Fibroblast of the aortic adventitia (primary cell): Measurements from ENCODE around the gene TPRX1. TPM values are rescaled to one million over a fixed set of nuclear protein-coding genes. Genes with fewer than 3 reads are reported as not detected.
"Not testable (repeated sequence)": the region's sequence is repeated elsewhere in the genome, so short reads cannot be mapped to it uniquely, and the experiment has no call there.

Experiments
- DNase-seq: peaks from one replicate; pipeline ENCODE4 v3.0.0-alpha.2; 2010; ENCODE audit warnings: low read depth
- H3K4me3 ChIP-seq: 2 replicates; pipeline ENCODE4 v1.5.1; 2011; ENCODE audit warnings: low read depth, mild to moderate bottlenecking, control low read depth, low read length, moderate library complexity
- CTCF ChIP-seq: IDR thresholded peaks from 2 replicates; pipeline ENCODE4 v1.5.1; 2011; ENCODE audit warnings: mild to moderate bottlenecking, low read length, control low read depth, inconsistent platforms; ENCODE audit not compliant: insufficient read depth
- total RNA-seq: library from RNA; depleted of rRNA; stranded (reverse); fragments of >200 nt; gene quantifications from 2 replicates; pipeline ENCODE4 v1.2.3, GENCODE V29; 2012; ENCODE audit warnings: low replicate concordance

TPRX1 gene
- total RNA-seq: not detected in 2 replicates

GRCh38 chr19:47804451-47804850, at the start of gene TPRX1:
TPRX1 (minus strand) TSS chr19:47804551; CDS start chr19:47804539, 12 bp downstream.
- not testable (repeated sequence) for DNase-seq, H3K4me3 ChIP-seq

- no peak for DNase-seq
- no peak for TF ChIP-seq CTCF
Observed at GRCh38 chr19:47853003-47853402, 48.7 kb upstream of the TPRX1 start.

GRCh38 chr19:47848823-47849473, 44.6 kb upstream of the TPRX1 start:
- TF ChIP-seq CTCF: peak; percentile 19
- H3K4me3 ChIP-seq: no peak overlapping the region
- no peak for DNase-seq

More at GRCh38 chr19:47853003-47853402, 48.7 kb upstream of the TPRX1 start:
- H3K4me3 ChIP-seq: no peak overlapping the region

GRCh38 chr19:47848425-47848822, 44.1 kb upstream of the TPRX1 start:
- TF ChIP-seq CTCF: no peak
- no peak overlapping the region for H3K4me3 ChIP-seq
- DNase-seq: no peak

- DNase-seq: no peak
- TF ChIP-seq CTCF: no peak
- H3K4me3 ChIP-seq: no peak overlapping the region
Observed at GRCh38 chr19:47842941-47843340, 38.6 kb upstream of the TPRX1 start.

GRCh38 chr19:47839913-47840312, 35.6 kb upstream of the TPRX1 start:
- no peak for TF ChIP-seq CTCF
- no peak for DNase-seq

GRCh38 chr19:47839411-47839810, 35.1 kb upstream of the TPRX1 start:
- TF ChIP-seq CTCF: no peak
- H3K4me3 ChIP-seq: no peak overlapping the region

More at GRCh38 chr19:47839913-47840312, 35.6 kb upstream of the TPRX1 start:
- H3K4me3 ChIP-seq: no peak overlapping the region

More at GRCh38 chr19:47839411-47839810, 35.1 kb upstream of the TPRX1 start:
- no peak for DNase-seq
